D721Med (cell line): ENCODE data around the gene EXOC3L4.

Source experiments
- DNase-seq: peaks from one replicate; pipeline ENCODE4 v3.0.0; 2011; ENCODE audit warnings: low spot score; ENCODE audit not compliant: insufficient read length
- FAIRE-seq: peaks from 2 replicates; lab custom pipeline; 2011; peaks lifted over from hg19 to GRCh38; lab: Jason Lieb, UNC
- TF ChIP-seq, protein P1 (sequence below): IDR thresholded peaks from 2 replicates; pipeline ENCODE4 v1.5.1; 2012; ENCODE audit warnings: mild to moderate bottlenecking, control low read depth; ENCODE audit not compliant: insufficient read depth; ENCODE audit errors: missing control alignments

EXOC3L4 gene

GRCh38 chr14:103087343-103087835, 7.1 kb upstream of the EXOC3L4 start:
- no peak for DNase-seq
- FAIRE-seq, result no peak
- TF ChIP-seq, protein P1, sequence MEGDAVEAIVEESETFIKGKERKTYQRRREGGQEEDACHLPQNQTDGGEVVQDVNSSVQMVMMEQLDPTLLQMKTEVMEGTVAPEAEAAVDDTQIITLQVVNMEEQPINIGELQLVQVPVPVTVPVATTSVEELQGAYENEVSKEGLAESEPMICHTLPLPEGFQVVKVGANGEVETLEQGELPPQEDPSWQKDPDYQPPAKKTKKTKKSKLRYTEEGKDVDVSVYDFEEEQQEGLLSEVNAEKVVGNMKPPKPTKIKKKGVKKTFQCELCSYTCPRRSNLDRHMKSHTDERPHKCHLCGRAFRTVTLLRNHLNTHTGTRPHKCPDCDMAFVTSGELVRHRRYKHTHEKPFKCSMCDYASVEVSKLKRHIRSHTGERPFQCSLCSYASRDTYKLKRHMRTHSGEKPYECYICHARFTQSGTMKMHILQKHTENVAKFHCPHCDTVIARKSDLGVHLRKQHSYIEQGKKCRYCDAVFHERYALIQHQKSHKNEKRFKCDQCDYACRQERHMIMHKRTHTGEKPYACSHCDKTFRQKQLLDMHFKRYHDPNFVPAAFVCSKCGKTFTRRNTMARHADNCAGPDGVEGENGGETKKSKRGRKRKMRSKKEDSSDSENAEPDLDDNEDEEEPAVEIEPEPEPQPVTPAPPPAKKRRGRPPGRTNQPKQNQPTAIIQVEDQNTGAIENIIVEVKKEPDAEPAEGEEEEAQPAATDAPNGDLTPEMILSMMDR, result no peak

GRCh38 chr14:103088921-103089320, 5.6 kb upstream of the EXOC3L4 start:
- TF ChIP-seq, protein P1, result no peak
- FAIRE-seq (no peak), DNase-seq (no peak)

DNA sequence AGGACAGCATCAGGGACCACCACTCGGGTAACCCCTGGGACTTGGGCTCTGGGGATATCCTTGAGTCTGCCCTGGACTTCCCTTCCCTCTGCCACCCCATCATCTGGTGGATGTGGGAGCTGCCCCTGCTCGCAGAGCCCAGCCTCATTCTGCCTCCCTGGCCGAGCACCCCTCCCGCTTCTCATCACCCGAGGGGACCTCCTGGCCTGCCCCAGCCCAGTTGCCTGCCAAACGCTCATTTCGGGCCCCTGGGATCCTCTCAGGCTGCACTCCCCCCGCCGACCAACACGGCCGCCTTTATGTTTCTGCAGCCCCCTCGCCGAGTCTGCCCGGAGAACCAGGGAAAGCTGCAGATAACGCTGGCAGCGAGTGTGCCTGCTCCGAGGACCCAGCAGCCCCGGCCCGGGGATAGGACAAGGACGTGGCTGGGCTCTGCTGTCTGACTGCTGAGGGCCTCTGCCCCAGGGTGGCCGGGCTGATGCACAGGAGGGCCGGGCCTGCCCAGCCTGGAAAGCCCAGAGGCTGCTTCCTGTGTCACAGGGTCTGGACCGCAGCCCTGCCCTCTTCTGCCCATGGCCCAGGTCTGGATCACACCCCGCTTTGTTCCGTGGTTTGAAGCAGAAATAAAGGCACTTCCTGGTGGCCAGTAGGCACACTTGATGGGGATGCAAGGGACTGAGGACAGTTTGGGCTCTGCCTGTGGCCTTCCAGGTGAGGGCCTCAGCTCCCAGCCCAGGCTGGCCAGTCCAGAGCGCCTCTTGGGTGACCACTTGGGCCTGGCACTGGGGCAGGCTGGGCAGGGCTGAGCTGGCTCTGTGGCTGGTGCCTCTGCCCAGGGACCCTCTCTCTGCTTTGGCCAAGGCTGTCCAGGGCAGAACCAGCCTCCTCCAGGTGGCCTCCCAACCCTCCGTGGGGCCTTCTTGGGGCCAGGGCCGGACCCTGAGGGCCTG, 4.9 kb upstream of the EXOC3L4 start:
- no peak for FAIRE-seq
- TF ChIP-seq, protein P1, result no peak
- no peak for DNase-seq

GRCh38 chr14:103090481-103091020, 4.0 kb upstream of the EXOC3L4 start:
- FAIRE-seq (no peak), DNase-seq (no peak)
- TF ChIP-seq, protein P1, result no peak

GRCh38 chr14:103091041-103091882, 3.3 kb upstream of the EXOC3L4 start:
- TF ChIP-seq, protein P1, result peak; percentile 38
- DNase-seq (peak; percentile 78), FAIRE-seq (no peak)

DNA sequence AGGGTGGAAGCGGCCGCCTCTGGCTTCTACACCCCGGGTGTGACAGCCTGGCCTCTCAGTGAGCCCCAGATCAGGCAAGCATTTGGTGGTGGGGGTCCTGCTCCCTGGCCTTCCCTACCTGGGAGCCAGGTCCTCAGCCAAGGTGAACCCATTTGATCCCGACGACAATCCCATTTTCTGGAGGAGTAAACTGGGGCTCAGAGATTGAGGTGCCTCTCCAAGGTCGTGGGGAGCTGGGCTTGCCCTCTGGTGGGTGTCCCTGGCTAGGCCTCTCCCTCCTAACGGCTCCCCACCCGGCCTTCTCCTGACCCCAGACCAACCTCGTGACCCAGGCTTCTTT, 2.7 kb upstream of the EXOC3L4 start:
- TF ChIP-seq, protein P1, result no peak
- no peak for FAIRE-seq

More for the DNA sequence above, 2.7 kb upstream of the EXOC3L4 start:
- DNase-seq, result no peak
